NCI-H2227 (cell line): Measurements from ENCODE around the gene MDC1.
"Not testable (repeated sequence)": the region's sequence is repeated elsewhere in the genome, so short reads cannot be mapped to it uniquely, and the experiment has no call there.

Experiments used
- DNase-seq: peaks from one replicate; lab custom pipeline; 2025; ENCODE audit not compliant: unreplicated experiment; lab: John Stamatoyannopoulos, UW

MDC1 gene, protein sequence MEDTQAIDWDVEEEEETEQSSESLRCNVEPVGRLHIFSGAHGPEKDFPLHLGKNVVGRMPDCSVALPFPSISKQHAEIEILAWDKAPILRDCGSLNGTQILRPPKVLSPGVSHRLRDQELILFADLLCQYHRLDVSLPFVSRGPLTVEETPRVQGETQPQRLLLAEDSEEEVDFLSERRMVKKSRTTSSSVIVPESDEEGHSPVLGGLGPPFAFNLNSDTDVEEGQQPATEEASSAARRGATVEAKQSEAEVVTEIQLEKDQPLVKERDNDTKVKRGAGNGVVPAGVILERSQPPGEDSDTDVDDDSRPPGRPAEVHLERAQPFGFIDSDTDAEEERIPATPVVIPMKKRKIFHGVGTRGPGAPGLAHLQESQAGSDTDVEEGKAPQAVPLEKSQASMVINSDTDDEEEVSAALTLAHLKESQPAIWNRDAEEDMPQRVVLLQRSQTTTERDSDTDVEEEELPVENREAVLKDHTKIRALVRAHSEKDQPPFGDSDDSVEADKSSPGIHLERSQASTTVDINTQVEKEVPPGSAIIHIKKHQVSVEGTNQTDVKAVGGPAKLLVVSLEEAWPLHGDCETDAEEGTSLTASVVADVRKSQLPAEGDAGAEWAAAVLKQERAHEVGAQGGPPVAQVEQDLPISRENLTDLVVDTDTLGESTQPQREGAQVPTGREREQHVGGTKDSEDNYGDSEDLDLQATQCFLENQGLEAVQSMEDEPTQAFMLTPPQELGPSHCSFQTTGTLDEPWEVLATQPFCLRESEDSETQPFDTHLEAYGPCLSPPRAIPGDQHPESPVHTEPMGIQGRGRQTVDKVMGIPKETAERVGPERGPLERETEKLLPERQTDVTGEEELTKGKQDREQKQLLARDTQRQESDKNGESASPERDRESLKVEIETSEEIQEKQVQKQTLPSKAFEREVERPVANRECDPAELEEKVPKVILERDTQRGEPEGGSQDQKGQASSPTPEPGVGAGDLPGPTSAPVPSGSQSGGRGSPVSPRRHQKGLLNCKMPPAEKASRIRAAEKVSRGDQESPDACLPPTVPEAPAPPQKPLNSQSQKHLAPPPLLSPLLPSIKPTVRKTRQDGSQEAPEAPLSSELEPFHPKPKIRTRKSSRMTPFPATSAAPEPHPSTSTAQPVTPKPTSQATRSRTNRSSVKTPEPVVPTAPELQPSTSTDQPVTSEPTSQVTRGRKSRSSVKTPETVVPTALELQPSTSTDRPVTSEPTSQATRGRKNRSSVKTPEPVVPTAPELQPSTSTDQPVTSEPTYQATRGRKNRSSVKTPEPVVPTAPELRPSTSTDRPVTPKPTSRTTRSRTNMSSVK (N-terminal part only)

DNA sequence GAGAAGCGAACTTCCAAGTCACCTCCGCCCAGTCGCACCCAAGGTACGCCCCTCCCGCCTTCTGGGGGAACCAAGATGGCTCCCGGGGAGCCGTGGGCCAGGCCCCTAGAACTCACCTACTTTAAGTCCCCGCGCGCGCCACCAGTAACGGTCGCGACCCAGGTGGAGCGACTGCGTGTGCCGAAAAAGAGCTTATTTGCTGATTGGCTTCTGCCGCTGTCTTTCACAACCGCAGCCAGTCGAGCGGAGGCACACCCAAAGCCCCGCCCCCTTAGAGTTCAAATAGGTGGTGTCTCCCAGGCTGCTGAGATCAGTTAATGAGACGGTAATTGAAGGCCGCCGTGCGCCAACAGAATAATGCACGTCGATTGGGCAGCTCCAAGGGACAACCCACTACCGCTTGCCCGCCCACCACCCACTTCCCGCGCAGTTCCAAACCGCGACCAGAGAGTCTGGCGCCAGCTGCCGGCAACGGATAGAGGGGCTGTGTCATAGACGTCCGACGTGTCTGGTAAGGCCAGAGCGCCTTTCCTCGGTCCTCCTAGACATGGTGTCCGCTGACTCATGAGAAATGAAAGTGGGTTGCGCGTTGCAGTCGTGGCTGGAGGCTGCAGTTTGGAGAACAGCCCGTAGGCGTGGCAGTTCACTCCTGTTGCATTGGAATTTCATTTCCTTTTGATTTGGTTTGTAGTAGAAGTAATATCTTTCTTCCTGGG is at the start of gene MDC1:
Gene MDC1 (minus strand): TSS at position 153 of the 716 bp plus-strand sequence. CDS start 2,106 bp downstream, outside the sequence.
- DNase-seq: peak; percentile 99

DNA sequence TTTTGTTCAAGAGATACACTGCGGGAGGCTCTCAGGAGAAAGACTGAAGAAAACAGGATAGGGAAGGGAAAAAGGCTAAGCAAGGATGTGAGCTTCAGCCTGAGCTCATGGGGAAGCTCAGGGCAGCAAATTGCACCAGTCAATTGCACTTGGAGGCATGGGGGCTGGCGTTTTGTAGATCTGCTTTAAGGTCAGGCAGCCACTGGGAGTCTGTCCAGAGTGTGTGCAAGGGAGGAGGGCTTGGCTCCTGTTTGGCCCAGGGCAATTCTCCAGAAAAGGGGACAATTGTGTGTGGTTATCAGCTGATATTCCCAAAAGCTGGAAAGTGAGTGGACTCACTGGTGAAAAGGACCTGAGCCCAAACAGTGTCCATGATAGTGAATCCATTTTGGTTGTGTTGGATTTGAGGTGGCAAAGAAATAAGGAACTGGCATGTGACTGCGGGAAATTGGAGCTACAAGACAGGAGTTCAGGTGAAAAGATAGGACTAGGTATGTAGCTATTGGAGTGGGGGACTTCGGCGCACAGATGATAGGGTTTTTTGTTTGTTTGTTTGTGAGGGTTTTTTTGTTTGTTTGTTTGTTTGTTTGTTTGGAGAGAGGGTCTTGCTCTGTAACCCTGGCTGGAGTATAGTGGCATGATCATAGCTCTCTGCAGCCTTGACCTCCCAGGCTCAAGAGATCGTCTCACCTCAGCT is 49.5 kb upstream of the MDC1 start:
- no peak for DNase-seq

DNA sequence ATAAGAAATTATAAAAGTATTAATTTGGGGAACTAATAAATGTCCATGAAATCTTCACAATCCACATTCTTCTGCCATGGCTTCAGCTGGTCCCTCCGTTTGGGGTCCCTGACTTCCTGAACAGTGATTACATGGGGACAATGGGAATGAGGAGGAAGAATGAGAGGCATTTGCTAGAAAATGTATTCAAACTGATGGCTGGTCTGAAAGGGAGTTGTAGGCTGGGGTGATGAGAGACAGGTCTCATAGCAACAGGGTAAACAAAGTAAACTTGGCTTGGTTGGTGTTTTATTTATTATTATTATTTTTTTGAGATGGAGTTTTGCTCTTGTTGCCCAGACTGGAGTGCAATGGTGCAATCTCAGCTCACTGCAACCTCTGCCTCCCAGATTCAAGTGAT is 48.4 kb upstream of the MDC1 start:
- DNase-seq: not testable (repeated sequence)

DNA sequence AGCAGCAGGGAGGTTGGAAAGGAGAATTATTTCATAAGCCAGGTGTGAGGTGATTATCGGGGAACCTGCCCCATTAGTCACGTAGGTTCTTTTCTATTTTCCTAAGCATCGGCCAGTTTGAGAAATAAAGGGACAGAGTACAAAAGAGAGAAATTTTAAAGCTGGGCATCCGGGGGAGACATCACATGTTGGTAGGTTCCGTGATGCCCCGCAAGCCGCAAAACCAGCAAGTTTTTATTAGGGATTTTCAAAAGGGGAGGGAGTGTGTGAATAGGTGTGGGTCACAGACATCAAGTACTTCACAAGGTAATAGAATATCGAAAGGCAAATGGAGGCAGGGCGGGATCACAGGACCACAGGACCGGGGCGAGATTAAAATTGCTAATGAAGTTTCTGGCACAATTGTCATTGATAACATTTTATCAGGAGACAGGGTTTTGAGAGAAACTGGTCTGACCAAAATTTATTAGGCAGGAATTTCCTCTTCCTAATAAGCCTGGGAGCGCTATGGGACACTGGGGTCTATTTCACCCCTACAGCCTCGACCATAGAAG is 47.5 kb upstream of the MDC1 start:
- DNase-seq: not testable (repeated sequence)

DNA sequence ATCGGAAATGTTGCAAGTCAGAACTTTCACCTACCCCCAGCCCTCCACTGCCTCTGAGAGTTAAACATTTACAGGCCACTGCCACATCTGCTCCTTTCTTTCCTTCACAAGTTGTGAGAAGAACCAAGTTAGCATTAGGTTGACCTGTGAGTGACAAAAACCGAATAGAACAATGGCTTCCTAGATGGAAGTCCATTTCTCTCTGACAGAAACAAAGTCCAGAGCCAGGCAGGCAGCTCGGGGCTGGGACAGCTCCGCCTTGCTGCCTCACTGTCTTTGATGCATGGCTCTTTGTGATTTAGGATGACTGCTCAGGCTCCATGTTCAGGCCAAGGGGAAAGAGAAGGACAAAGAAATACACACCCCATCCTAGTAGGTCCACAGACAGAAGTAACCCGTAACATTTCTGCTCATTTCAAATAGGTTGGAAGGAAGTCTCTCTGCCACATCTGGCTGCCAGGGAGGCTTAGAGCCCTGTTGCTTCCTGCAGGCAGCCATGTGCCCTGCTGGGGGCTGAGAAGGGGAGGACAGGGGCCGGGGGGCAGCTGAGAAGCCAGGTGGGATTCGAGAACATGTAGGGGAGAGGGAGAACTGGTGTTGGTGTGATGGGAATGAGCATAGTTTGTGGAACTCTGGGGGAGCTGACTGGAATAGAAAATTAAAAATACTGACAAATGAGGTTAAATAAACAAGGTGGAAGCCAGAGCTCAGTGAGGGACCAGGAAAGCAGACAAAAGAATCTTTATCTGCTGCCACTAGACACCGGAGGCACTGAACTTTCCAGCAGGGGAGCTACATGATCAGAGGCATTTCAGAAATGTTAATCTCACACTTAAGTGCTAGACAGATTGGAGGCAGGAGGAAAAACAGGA is 46.8 kb upstream of the MDC1 start:
- peak; percentile 35 for DNase-seq

DNA sequence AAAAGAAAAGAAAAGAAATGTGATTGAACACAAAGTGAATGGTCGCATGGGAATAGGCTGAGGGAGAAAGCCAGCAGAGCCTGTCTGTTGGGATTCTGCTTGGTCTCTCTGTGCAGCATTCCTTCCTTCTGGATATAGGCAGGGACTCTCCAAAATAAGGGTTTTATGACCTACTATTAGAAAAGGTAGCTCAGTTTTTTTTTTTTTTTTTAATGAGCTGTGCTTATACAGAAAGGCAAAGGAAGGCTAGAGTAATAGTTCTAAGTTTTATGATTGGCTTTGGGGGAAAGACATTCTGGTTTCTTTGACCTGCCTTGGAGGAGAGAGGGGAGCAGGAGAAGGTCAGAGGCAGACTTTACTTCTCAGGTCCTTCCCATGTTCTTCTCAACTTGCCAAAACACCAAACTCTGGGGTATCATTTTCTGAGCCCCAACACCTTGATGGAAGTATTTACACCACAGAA is 46.1 kb upstream of the MDC1 start:
- DNase-seq: no peak

DNA sequence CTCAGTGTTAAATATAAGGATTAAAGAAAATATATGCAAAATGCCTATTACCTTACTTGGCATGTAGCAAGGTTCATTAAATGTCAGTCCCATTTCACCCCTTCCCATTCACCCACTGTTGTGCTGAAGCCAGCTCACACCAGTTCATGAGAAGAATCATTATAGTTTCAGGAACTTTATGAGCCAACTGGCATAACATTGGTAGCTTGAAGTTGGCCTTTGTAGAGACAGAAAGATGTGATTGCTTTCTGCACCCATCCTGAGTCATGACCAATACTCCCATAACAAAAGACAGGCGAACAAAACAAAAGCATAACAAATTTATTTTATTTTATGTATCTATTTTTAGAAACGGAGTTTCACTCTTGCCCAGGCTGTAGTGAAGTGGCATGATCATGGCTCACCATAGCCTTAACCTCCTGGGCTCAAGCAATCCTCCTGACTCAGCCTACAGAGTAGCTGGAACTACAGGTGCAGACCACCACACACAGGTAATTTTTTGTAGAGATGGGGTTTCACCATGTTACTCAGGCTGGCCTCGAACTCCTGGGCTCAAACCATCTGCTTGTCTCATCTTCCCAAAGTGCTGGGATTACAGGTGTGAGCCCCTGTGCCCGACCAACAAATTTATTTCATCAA is 44.8 kb upstream of the MDC1 start:
- DNase-seq: no peak

DNA sequence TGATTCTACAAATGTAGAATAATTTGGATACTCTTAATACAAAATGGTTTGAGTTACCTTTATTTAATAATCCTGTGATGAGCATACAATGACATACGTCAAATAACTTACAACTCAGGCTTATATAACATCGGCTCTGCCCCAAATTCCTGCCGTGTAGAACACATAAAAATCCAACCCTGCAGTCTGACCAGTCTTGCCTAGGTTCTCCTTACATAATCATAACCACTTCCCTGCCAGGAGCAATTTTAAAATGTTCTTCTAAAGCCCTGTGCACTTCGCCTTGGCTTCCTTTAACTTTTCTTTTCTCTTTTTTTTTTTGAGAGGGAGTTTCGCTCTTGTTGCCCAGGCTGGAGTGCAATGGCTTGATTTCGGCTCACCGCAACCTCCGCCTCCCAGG is 43.5 kb upstream of the MDC1 start:
- DNase-seq: no peak

DNA sequence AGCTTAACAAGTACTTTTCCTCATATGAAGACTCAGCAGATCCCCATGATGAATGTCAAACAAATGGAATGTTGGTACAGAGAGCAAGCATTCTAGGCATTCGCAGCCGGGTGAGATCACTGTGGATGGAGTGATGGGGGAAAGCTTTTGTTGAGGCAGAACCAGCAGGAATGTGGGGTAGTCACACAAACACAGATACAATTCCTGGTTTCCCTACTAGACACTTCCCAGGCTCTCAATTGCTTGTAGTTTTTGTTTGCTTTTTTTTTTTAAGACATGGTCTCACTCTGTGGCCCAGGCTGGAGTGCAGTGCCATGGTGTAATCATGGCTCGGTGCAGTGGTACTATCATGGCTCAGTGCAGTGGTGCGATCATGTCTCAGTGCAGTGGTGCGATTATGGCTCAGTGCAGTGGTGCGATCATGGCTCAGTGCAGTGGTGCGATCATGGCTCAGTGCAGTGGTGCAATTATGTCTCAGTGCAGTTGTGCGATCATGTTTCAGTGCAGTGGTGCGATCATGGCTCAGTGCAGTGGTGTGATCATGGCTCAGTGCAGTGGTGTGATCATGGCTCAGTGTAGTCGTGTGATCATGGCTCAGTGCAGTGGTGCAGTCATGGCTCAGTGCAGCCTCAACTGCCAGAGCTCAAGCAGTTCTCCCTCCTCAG is 42.6 kb upstream of the MDC1 start:
- DNase-seq: no peak

DNA sequence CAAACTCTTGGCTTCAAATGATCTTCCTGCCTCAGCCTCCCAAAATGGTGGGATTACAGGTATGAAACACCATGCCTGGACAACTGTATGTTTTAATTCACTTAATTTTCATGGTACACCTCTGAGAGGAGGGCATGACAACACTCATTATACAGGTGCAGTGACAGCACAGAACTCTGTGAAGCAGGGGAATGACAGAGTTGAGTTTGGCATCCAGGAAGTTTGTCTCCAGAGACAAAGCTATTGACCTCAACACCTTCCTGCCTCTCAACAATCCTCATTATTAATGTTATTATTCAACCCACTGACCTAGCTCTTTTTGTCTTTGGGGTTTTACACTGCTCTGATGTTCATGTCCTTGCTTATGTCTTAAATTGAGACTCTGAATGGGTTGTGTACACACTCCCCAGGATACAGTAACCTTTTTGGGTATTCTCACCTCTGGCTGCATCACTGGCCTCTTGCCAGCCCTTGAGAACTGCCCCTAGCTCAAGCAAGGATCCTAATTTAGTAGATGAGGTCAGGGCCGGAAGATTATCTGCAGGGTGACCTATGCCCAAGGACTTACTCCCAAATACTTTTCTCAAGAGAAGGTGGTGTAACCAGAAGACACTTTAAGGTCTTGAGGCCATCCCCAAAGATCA is 40.3 kb upstream of the MDC1 start:
- DNase-seq: no peak

DNA sequence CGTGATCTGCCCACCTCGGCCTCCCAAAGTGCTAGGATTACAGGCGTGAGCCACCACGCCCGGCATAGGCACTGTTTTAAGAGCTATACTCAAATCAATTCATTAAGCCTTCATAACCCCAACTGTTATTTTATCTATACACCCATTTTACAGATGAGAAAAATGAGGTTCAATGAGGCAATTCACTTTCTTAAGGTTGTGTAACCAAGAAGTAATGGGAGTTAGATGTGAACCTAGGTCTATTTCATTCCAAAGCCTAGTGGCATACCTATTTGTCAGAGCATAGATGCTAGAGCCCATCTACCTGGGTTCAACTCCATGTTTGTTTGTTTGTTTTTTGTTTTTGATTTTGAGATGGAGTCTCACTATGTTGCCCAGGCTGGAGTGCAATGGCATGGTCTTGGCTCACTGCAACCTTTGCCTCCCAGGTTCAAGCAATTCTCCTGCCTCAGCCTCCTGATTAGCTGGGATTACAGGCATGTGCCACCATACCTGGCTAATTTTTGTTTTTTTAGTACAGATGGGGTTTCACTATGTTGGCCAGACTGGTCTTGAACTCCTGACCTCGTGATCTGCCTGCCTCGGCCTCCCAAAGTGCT is 39.4 kb upstream of the MDC1 start:
- DNase-seq: not testable (repeated sequence)

DNA sequence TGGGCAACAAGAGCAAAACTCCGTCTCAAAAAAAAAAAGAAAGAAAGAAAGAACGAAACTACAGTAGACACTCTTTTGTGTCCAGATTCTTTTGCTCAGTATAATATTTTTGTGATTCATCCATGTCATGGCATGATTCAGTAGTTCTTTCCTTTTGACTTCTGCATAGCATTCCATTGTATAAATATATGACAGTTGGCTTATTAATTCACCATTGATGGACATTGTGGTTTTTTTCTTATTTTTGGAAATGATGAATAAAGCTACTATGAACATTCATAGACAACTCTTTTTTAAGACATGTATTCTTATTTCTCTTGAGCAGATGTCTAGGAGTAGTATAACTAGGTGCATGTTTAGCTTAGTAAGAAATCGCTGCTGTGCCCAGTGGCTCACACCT is 37.5 kb upstream of the MDC1 start:
- DNase-seq: no peak

DNA sequence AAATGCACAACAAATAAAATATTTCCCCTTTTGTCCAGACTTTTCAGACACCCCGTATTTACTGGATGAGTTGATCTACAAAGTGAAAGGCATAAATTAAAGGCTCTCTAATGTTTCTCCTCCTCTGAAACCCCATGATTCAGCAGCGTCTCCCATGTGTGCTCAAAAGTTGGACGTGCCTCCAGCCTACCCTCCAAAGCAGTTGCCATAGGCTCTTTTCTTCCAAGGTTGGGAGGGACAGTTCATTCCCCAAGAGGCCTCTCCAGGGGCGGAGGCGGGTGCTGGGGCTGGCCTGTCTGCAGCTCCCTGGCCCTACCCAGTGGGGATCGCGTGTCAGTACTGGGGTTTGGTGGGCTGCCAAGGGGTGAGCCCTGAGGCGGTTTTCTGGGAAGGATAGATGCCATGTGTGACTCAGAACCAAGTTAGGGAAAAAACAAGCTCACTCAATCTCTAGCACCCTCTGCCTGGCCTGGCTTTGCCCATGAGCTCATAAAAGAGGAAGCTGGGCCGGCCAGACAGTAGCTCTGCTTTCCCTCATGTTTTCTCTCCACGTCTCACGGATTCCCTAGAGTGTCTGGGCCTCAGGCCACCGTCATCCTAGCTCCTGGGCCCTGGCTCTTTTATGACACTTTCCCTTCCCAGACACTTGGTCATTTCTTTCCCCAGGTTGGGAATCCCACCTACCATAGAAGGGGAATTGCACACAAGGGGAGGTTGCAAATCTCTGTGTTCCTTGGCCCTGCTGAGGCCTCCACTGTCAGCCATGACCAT is 35.3 kb upstream of the MDC1 start:
- DNase-seq: no peak

DNA sequence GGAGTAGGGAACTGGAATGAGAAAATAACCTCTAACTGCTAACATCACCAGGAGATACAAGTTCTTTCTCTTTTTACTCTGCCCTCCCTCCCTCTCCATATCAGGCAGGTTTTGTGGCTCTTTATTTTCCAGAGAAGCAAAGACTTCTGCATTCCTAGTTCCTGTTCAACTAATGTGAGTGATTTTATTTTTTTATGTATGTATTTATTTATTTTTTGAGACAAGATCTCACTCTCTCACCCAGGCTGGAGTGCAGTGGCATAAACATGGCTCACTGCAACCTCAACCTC is 33.2 kb upstream of the MDC1 start:
- no peak for DNase-seq

DNA sequence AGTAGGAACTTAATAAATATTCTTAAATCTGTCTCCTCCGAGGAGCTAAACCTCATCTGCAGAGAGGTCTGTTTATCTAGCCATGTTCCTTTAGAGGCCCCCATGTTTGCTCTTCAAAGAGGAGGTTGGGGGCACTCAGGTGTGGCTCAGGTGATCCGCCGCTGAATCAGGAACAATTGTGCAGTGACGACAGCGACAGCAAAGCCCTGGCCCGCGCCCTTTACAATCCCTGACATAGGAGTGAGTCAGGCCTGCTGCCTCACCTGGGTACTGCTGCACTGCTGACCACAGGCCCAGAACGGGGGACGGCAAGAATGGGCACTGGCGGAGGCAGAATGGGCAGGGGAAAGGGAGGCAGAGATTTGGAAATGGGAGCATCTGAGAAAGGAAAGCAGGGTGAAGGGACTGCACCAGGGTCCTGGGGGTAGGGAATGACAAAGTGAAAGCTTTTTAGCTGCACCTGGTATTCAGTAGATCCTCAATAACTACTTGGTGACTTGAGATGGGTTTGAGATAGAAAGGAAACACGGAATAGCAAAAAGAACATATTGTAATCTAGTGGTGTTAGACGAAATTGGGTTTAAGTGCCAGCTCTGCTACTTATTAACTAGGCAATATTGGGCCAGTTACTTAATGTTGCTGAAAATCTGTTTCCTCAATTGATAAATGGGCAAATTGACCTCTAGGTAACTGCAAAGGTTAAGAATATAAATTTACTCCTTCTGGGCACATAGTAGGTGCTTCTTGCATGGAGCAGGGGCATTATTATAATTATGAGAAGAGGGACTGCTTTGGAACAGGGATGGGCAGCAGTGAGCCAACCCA is 32.7 kb upstream of the MDC1 start:
- DNase-seq: no peak
